Panc1 (cell line): Measurements from ENCODE around the gene ZNF407.

Experiments used
- CTCF ChIP-seq: fragments of 450-650 bp; IDR thresholded peaks from 2 replicates; pipeline ENCODE4 v1.5.1; 2017; ENCODE audit warnings: mild to moderate bottlenecking
- POLR2AphosphoS5 ChIP-seq: IDR thresholded peaks from 2 replicates; pipeline ENCODE4 v1.6.1; 2012; ENCODE audit warnings: mild to moderate bottlenecking, low read depth, low read length, moderate library complexity
- REST ChIP-seq, 2 experiments: IDR thresholded peaks; 2 replicates each; pipeline ENCODE4 v1.6.1; 2011 to 2012; ENCODE audit warnings: low read depth in 2 of 2, control low read depth in 1 of 2, low read length in 1 of 2, mild to moderate bottlenecking in 1 of 2, moderate library complexity in 1 of 2; ENCODE audit not compliant: insufficient read depth in 1 of 2
- SIN3A ChIP-seq: IDR thresholded peaks from 2 replicates; pipeline ENCODE4 v1.6.1; 2012; ENCODE audit warnings: low read depth, mild to moderate bottlenecking, low read length, moderate library complexity, borderline replicate concordance; ENCODE audit not compliant: insufficient read depth
- TCF7L2 ChIP-seq: IDR thresholded peaks from 2 replicates; pipeline ENCODE4 v1.6.1; 2011; ENCODE audit warnings: mild to moderate bottlenecking, low read depth, low read length, inconsistent platforms

GRCh38 chr18:74803769-74804168 lies 206.1 kb downstream of the ZNF407 start:
- TF ChIP-seq CTCF, result 0 out of 2 replicates have a peak, but pooled peaks have one; percentile 4
- TF ChIP-seq POLR2AphosphoS5, result no peak
- TF ChIP-seq SIN3A, result no peak
- TF ChIP-seq TCF7L2, result no peak
- TF ChIP-seq REST (IDR thresholded peaks at IDR 0.05; ENCODE audit: insufficient read depth in 1 of 2, low read depth in 2 of 2, low read length in 1 of 2), result no peak
